ENCODE data around the gene TMEM91. TPM values are rescaled to one million over a fixed set of nuclear protein-coding genes. Genes with fewer than 3 reads are reported as not detected.

TMEM91 gene
- total and polyA plus RNA-seq, 2 of the 13 experiments (the other 11 are each of a cell fraction or from before 2014, with no cell fraction given) = 6.3 to 10.3 TPM

GRCh38 chr19:41414461-41414860 lies 38.1 kb downstream of the TMEM91 start (continued):
- TF ChIP-seq, protein P1, sequence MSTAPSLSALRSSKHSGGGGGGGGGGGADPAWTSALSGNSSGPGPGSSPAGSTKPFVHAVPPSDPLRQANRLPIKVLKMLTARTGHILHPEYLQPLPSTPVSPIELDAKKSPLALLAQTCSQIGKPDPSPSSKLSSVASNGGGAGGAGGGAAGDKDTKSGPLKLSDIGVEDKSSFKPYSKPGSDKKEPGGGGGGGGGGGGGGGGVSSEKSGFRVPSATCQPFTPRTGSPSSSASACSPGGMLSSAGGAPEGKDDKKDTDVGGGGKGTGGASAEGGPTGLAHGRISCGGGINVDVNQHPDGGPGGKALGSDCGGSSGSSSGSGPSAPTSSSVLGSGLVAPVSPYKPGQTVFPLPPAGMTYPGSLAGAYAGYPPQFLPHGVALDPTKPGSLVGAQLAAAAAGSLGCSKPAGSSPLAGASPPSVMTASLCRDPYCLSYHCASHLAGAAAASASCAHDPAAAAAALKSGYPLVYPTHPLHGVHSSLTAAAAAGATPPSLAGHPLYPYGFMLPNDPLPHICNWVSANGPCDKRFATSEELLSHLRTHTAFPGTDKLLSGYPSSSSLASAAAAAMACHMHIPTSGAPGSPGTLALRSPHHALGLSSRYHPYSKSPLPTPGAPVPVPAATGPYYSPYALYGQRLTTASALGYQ (CRISPR knock-in tag; IDR thresholded peaks at IDR 0.05) = no peak
- TF ChIP-seq, protein P2, sequence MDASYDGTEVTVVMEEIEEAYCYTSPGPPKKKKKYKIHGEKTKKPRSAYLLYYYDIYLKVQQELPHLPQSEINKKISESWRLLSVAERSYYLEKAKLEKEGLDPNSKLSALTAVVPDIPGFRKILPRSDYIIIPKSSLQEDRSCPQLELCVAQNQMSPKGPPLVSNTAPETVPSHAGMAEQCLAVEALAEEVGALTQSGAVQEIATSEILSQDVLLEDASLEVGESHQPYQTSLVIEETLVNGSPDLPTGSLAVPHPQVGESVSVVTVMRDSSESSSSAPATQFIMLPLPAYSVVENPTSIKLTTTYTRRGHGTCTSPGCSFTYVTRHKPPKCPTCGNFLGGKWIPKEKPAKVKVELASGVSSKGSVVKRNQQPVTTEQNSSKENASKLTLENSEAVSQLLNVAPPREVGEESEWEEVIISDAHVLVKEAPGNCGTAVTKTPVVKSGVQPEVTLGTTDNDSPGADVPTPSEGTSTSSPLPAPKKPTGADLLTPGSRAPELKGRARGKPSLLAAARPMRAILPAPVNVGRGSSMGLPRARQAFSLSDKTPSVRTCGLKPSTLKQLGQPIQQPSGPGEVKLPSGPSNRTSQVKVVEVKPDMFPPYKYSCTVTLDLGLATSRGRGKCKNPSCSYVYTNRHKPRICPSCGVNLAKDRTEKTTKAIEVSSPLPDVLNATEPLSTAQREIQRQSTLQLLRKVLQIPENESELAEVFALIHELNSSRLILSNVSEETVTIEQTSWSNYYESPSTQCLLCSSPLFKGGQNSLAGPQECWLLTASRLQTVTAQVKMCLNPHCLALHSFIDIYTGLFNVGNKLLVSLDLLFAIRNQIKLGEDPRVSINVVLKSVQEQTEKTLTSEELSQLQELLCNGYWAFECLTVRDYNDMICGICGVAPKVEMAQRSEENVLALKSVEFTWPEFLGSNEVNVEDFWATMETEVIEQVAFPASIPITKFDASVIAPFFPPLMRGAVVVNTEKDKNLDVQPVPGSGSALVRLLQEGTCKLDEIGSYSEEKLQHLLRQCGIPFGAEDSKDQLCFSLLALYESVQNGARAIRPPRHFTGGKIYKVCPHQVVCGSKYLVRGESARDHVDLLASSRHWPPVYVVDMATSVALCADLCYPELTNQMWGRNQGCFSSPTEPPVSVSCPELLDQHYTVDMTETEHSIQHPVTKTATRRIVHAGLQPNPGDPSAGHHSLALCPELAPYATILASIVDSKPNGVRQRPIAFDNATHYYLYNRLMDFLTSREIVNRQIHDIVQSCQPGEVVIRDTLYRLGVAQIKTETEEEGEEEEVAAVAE (CRISPR knock-in tag; IDR thresholded peaks at IDR 0.05; ENCODE audit: borderline replicate concordance) = no peak
- no peak for TF ChIP-seq REST (IDR thresholded peaks at IDR 0.05; ENCODE audit: borderline replicate concordance in 1 of 2, low read depth in 1 of 2, low read length in 2 of 2)
- no peak for TF ChIP-seq HNF4A (CRISPR knock-in tag; IDR thresholded peaks at IDR 0.05)
- no peak for TF ChIP-seq THAP8 (CRISPR knock-in tag; IDR thresholded peaks at IDR 0.05; ENCODE audit: borderline replicate concordance)
- no peak for TF ChIP-seq RORA (CRISPR knock-in tag; IDR thresholded peaks at IDR 0.05)
- TF ChIP-seq CBFB (CRISPR knock-in tag; IDR thresholded peaks at IDR 0.05) = no peak
- TF ChIP-seq NFATC3 (CRISPR knock-in tag; IDR thresholded peaks at IDR 0.05) = no peak
- no peak for TF ChIP-seq SALL1 (CRISPR knock-in tag; IDR thresholded peaks at IDR 0.05)
- no peak for TF ChIP-seq ZNF678 (CRISPR knock-in tag; IDR thresholded peaks at IDR 0.05)

All from HepG2 (cell line).